Lung (tissue), 12 donors: ENCODE data around the gene CATSPERZ. TPM values are rescaled to one million over a fixed set of nuclear protein-coding genes. Genes with fewer than 3 reads are reported as not detected.
"Not testable (repeated sequence)": the region's sequence is repeated elsewhere in the genome, so short reads cannot be mapped to it uniquely, and the experiment has no call there.

Experiments
- ATAC-seq: fragments of 200-7000 bp; cut with Tn5 transposase; one replicate; pipeline ENCODE4 v1.9.1; 2020; ENCODE audit warnings: moderate number of reproducible peaks; ENCODE audit not compliant: insufficient read depth, low FRiP score
- DNase-seq, 3 donors: peaks; one replicate each; pipeline ENCODE4 v3.0.0-alpha.2; 2013 to 2017
- H3K27ac ChIP-seq, 2 donors: one replicate each; pipeline ENCODE4 v1.5.1; 2013; ENCODE audit warnings: mild to moderate bottlenecking in 2 of 2, moderate library complexity in 2 of 2, control low read depth in 1 of 2, inconsistent platforms in 1 of 2, low read depth in 1 of 2, low read length in 1 of 2
- H3K27me3 ChIP-seq, 3 donors: one replicate each; pipeline ENCODE4 v1.5.1; 2013; ENCODE audit warnings: low read length in 2 of 3; ENCODE audit not compliant: control insufficient read depth in 3 of 3, insufficient read depth in 3 of 3
- H3K36me3 ChIP-seq, 4 donors: one replicate each; pipeline ENCODE4 v1.5.1; 2013; ENCODE audit warnings: low read length in 4 of 4, mild to moderate bottlenecking in 1 of 4, moderate library complexity in 1 of 4; ENCODE audit not compliant: control insufficient read depth in 4 of 4, insufficient read depth in 4 of 4
- H3K4me1 ChIP-seq, 5 donors: one replicate each; pipeline ENCODE4 v1.5.1; 2013; ENCODE audit warnings: low read length in 5 of 5, mild to moderate bottlenecking in 2 of 5, moderate library complexity in 1 of 5; ENCODE audit not compliant: control insufficient read depth in 5 of 5, insufficient read depth in 5 of 5
- H3K4me3 ChIP-seq: one replicate; pipeline ENCODE4 v1.5.1; 2013; ENCODE audit warnings: mild to moderate bottlenecking, control low read depth, moderate library complexity
- H3K9ac ChIP-seq, 2 donors: one replicate each; pipeline ENCODE4 v1.5.1; 2013; ENCODE audit warnings: low read length in 2 of 2, control low read depth in 1 of 2; ENCODE audit not compliant: insufficient read depth in 1 of 2
- H3K9me3 ChIP-seq, 4 donors: one replicate each; pipeline ENCODE4 v1.5.1; 2013; ENCODE audit warnings: low read length in 3 of 4, mild to moderate bottlenecking in 1 of 4, moderate library complexity in 1 of 4; ENCODE audit not compliant: control insufficient read depth in 4 of 4, insufficient read depth in 3 of 4
- CTCF ChIP-seq: IDR thresholded peaks from 2 replicates; pipeline ENCODE4 v1.5.1; 2012; ENCODE audit warnings: mild to moderate bottlenecking; ENCODE audit errors: control extremely low read depth, extremely low read depth
- WGBS, 2 donors: extraction: QIAGEN DNeasy Blood & Tissue Kit; methylation state at CpG; one replicate each; pipeline ENCODE4 v1.1.7; 2013; 5-methylcytosine and 5-hydroxymethylcytosine counted together
- polyA plus RNA-seq, 2 donors: library from polyadenylated mRNA; stranded (reverse); fragments of 200-250 nt; gene quantifications; one replicate each; pipeline ENCODE4 v1.2.1, GENCODE V29; 2013
- total RNA-seq, 2 donors: library from RNA; depleted of rRNA in 1 of 2; stranded (reverse); fragments of >200 nt in 1 of 2; gene quantifications; one replicate each; pipeline ENCODE4 v1.2.1, GENCODE V29; 2014 to 2021
- donor health status: control.
- donor health status: control.
- donor health status: Bipolar disorder and iron deficiency.
- donor health status: healthy.
- donor health status: DM: yes; HTN: yes; CAD: no.

Gene CATSPERZ
- total and polyA plus RNA-seq, 4 donors, result 0.31 to 0.98 (median 0.67) TPM; not detected in 1

GRCh38 chr11:64306876-64307622 is 6.9 kb downstream of the CATSPERZ start:
- 73 to 74% methylated on average over 14 to 15 of the region's 15 CpGs for WGBS, 2 donors
- no peak for ATAC-seq
- no peaks in the 10 kb centered on the region for H3K9me3 ChIP-seq
- H3K27me3 ChIP-seq, result peaks cover 0 to under 1% (median 0%) of the 10 kb centered on the region in 3 donors
- DNase-seq, result no peak
- H3K27ac ChIP-seq, result peak overlapping the region; percentile 9 to 93
- peaks cover 0 to 2% (median 0%) of the 10 kb centered on the region in 4 donors for H3K36me3 ChIP-seq
- TF ChIP-seq CTCF, result no peak
- H3K4me3 ChIP-seq, result peak overlapping the region; percentile 60
- peaks cover 0 to 13% (median 4%) of the 10 kb centered on the region in 5 donors for H3K4me1 ChIP-seq
- no peak overlapping the region for H3K9ac ChIP-seq

DNA sequence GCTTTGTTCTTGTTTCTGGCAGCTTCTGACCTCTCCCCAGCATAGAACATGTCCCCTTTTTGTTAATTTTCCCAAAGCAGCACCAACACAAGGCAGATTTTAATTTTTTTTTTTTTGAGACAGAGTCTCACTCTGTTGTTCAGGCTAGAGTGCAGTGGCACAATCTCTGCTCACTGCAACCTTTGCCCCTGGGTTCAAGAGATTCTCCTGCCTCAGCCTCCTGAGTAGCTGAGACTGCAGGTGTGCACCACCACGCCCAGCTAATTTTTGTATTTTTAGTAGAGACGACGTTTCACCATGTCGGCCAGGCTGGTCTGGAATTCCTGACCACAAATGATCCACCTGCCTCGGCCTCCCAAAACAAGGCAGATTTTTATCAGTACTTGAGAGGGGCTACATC is 7.6 kb downstream of the CATSPERZ start:
- peaks cover 0 to 13% (median 4%) of the 10 kb centered on the region in 5 donors for H3K4me1 ChIP-seq
- not testable (repeated sequence) for ATAC-seq, H3K27me3 ChIP-seq, H3K9me3 ChIP-seq, H3K27ac ChIP-seq, H3K36me3 ChIP-seq, DNase-seq, H3K9ac ChIP-seq, H3K4me3 ChIP-seq
- 92 to 95% methylated on average over 5 of the region's 5 CpGs for WGBS, 2 donors

GRCh38 chr11:64312947-64313346 is 12.8 kb downstream of the CATSPERZ start:
- no peak overlapping the region for H3K9ac ChIP-seq
- no peak overlapping the region for H3K4me3 ChIP-seq
- peaks cover 0 to 23% (median 6%) of the 10 kb centered on the region in 4 donors for H3K36me3 ChIP-seq
- no peak for TF ChIP-seq CTCF
- ATAC-seq, result no peak
- no peak for DNase-seq
- WGBS, 2 donors, result 90 to 92% methylated on average over 10 of the region's 10 CpGs
- peaks cover 0 to 6% (median 0%) of the 10 kb centered on the region in 5 donors for H3K4me1 ChIP-seq
- H3K9me3 ChIP-seq, result no peaks in the 10 kb centered on the region
- H3K27ac ChIP-seq, result no peak overlapping the region
- H3K27me3 ChIP-seq, result no peaks in the 10 kb centered on the region

DNA sequence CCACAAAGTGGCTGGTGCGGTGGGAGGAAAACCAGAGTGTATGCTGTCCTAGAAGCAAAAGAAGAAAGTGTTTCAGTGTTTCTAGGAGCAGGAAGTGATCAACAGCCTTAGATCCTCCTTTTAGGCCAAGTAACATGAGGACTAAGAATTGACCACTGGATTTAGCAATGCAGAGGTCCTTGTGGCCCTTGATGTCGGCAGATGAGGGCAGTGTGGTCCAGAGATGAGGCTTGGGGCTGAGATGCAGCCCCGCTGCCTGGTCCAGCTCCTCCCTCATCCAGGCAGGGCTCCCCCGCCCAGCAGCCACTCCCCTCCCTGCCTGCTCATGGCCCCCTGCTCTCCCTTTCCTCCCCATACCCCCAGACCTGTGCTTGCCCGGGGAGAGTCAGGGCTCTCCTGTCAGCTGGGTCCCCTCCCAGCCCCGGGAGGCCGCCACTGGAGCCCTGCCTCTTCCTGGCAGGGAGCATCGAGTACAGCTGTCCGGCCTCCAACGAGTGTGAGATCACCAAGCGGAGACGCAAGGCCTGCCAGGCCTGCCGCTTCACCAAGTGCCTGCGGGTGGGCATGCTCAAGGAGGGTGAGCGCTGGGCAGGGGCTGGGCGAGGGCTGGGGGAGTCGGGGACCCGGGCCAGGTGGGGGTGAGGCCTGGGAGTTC is 13.5 kb downstream of the CATSPERZ start:
- DNase-seq (no peak), ATAC-seq (no peak)
- H3K27me3 ChIP-seq, result no peaks in the 10 kb centered on the region
- 76 to 85% methylated on average over 18 of the region's 18 CpGs for WGBS, 2 donors
- H3K9ac ChIP-seq, result peak overlapping the region in 1 of 2 donors; percentile 47
- TF ChIP-seq CTCF, result no peak
- H3K9me3 ChIP-seq, result no peaks in the 10 kb centered on the region
- H3K4me1 ChIP-seq, result peaks cover 0 to 6% (median 0%) of the 10 kb centered on the region in 5 donors
- peak overlapping the region in 1 of 2 donors; percentile 28 for H3K27ac ChIP-seq
- no peak overlapping the region for H3K4me3 ChIP-seq
- peaks cover 0 to 23% (median 6%) of the 10 kb centered on the region in 4 donors for H3K36me3 ChIP-seq
